Hepatocyte (in vitro differentiated cells): ENCODE data around the gene IQCN. TPM values are rescaled to one million over a fixed set of nuclear protein-coding genes. Genes with fewer than 3 reads are reported as not detected.

Experiments
- DNase-seq: peaks from one replicate; pipeline ENCODE4 v3.0.0-alpha.2; 2016; ENCODE audit warnings: low spot score
- H2AFZ ChIP-seq: fragments of 200-600 bp; sonication (generic); 2 replicates; pipeline ENCODE4 v1.6.0; 2016; ENCODE audit warnings: antibody characterized with exemption, mild to moderate bottlenecking
- H3K27ac ChIP-seq: fragments of 200-600 bp; sonication (generic); 2 replicates; pipeline ENCODE4 v1.5.1; 2016; ENCODE audit warnings: mild to moderate bottlenecking
- H3K27me3 ChIP-seq: fragments of 200-600 bp; sonication (generic); 2 replicates; pipeline ENCODE4 v1.6.1; 2016
- H3K36me3 ChIP-seq: fragments of 200-600 bp; sonication (generic); replicated peaks from 2 replicates; pipeline ENCODE4 v1.5.1; 2016; ENCODE audit warnings: low read depth; ENCODE audit not compliant: insufficient read depth
- H3K4me1 ChIP-seq: fragments of 200-600 bp; sonication (generic); 2 replicates; pipeline ENCODE4 v1.5.1; 2016; ENCODE audit warnings: mild to moderate bottlenecking, moderate library complexity; ENCODE audit not compliant: insufficient read depth
- H3K4me2 ChIP-seq: fragments of 200-600 bp; sonication (generic); 2 replicates; pipeline ENCODE4 v1.6.0; 2016
- H3K4me3 ChIP-seq: fragments of 200-600 bp; sonication (generic); 2 replicates; pipeline ENCODE4 v1.5.1; 2016; ENCODE audit warnings: mild to moderate bottlenecking
- H3K79me2 ChIP-seq: fragments of 200-600 bp; sonication (generic); 2 replicates; pipeline ENCODE4 v1.6.0; 2017; ENCODE audit warnings: mild to moderate bottlenecking
- H3K9me2 ChIP-seq: fragments of 200-600 bp; sonication (generic); replicated peaks from 2 replicates; pipeline ENCODE4 v1.6.0; 2017; ENCODE audit warnings: mild to moderate bottlenecking; ENCODE audit not compliant: insufficient read depth
- H3K9me3 ChIP-seq: fragments of 200-600 bp; sonication (generic); 2 replicates; pipeline ENCODE4 v1.5.1; 2016; ENCODE audit warnings: low read depth, mild to moderate bottlenecking
- H4K20me1 ChIP-seq: fragments of 200-600 bp; sonication (generic); 2 replicates; pipeline ENCODE4 v1.6.0; 2016; ENCODE audit warnings: mild to moderate bottlenecking; ENCODE audit not compliant: insufficient read depth, poor library complexity, severe bottlenecking
- CTCF ChIP-seq: fragments of 200-600 bp; sonication (generic); IDR thresholded peaks from 2 replicates; pipeline ENCODE4 v1.5.1; 2016; ENCODE audit warnings: antibody characterized with exemption, mild to moderate bottlenecking; ENCODE audit not compliant: poor library complexity
- EZH2 ChIP-seq: fragments of 200-600 bp; sonication (generic); IDR thresholded peaks from 2 replicates; pipeline ENCODE4 v1.6.1; 2016; ENCODE audit warnings: antibody characterized with exemption, mild to moderate bottlenecking, borderline replicate concordance
- EZH2phosphoT487 ChIP-seq: fragments of 200-600 bp; sonication (generic); IDR thresholded peaks from one replicate; pipeline ENCODE4 v1.6.1; 2018; ENCODE audit warnings: antibody characterized with exemption, mild to moderate bottlenecking, low read depth, moderate library complexity; ENCODE audit not compliant: unreplicated experiment, severe bottlenecking
- WGBS: methylation state at CpG from one replicate; pipeline ENCODE4 v1.1.6; 2016; ENCODE audit warnings: low lambda C conversion rate; ENCODE audit errors: missing lambda C conversion rate; 5-methylcytosine and 5-hydroxymethylcytosine counted together
- polyA plus RNA-seq: library from polyadenylated mRNA; unstranded; fragments of >200 nt; fragmentation: Nextera tagmentation; extraction: Ambion mirVana; gene quantifications from 2 replicates; pipeline ENCODE4 v1.2.1, GENCODE V29; 2016
- total RNA-seq: library from RNA; depleted of rRNA; stranded (reverse); fragments of >200 nt; gene quantifications from 2 replicates; pipeline ENCODE4 v1.2.3, GENCODE V29; 2014

Gene IQCN
- total and polyA plus RNA-seq, 2 experiments from 2014 or later, result 1.5 to 3.7 TPM

- TF ChIP-seq CTCF, result no peak
- H3K4me3 ChIP-seq, result no peak overlapping the region
- no peaks in the 10 kb centered on the region for H3K9me3 ChIP-seq
- peaks cover 10% of the 10 kb centered on the region for H3K27me3 ChIP-seq
- H3K4me1 ChIP-seq, result peaks cover 5% of the 10 kb centered on the region
- DNase-seq, result peak; percentile 30
- no peaks in the 10 kb centered on the region for H3K79me2 ChIP-seq
- H3K9me2 ChIP-seq, result no peaks in the 10 kb centered on the region
- peak overlapping the region; percentile 47 for H3K4me2 ChIP-seq
- H4K20me1 ChIP-seq, result no peaks in the 10 kb centered on the region
- 9% methylated on average over 25 of the region's 33 CpGs for WGBS
- no peaks in the 10 kb centered on the region for H3K36me3 ChIP-seq
- no peak overlapping the region for H3K27ac ChIP-seq
- no peak overlapping the region for H2AFZ ChIP-seq
Observed at GRCh38 chr19:18220632-18221275, 53.5 kb downstream of the IQCN start.

DNA sequence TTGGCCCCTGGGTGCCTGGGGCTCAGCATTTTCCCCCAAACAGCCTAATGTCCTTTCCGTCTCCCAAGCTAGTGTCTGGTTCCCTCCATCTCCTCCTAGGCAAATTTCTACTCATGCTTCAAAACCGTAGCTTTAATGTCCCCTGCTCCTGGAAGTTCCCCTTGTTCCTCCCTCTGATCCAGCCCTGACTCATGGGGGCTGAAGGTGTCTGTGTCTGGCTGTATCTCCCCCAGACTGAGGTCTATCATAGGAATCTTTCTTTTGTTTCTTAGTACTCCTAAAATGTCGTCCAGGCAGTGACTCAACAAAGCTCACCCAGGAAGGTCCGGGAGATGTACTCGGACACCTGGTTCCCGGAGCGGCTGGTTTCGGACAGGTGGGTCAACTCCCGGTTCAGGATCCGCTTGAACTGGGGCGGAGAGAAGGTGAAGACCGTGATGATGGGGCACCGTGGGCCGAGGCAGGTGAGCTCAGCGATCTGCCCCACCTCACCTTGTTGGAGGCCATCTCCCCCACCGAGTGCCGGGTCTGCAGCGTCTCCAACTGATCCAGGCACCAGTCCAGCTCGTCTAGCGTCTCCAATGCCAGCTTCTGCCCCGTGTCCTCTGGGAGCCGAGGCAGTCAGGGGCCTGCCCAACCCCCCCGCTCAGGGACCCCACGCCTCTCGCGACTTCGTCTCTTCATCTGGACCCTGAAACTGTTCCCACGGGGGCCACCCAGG is 54.2 kb downstream of the IQCN start:
- WGBS, result 83% methylated on average over 28 of the region's 28 CpGs
- Histone ChIP-seq H3K4me1 (no peaks in the 10 kb centered on the region), H2AFZ (no peak overlapping the region), H3K27me3 (peaks cover 4% of the 10 kb centered on the region), H4K20me1 (no peaks in the 10 kb centered on the region), H3K9me2 (no peaks in the 10 kb centered on the region), H3K79me2 (no peaks in the 10 kb centered on the region), H3K4me3 (no peak overlapping the region), H3K9me3 (no peaks in the 10 kb centered on the region), H3K27ac (no peak overlapping the region), H3K4me2 (no peak overlapping the region), H3K36me3 (no peaks in the 10 kb centered on the region)
- no peak for DNase-seq
- TF ChIP-seq CTCF, result no peak
- TF ChIP-seq EZH2phosphoT487, result no peak
- TF ChIP-seq EZH2, result no peak

DNA sequence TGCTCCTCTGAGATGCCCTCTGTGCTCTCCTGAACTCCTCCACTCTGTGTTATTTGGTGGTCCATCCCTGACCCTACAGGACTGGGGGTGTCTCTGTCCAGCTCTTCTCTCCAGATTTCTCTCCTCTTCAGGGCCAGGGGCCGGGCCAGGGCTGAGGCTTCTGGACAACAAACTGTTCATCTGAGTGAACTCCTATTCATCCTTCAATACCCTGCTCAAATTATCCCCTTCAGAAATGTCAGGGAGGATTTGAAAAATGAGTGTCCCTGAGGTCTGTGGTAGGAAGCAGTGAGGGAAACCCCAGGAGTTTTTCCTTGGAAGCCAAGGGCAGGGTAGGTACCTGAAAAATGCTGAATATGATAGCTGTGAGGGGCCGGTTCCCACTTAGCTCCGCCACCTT is 55.7 kb downstream of the IQCN start:
- H3K9me3 ChIP-seq, result no peaks in the 10 kb centered on the region
- H3K4me2 ChIP-seq, result no peak overlapping the region
- no peaks in the 10 kb centered on the region for H3K9me2 ChIP-seq
- H3K4me1 ChIP-seq, result no peaks in the 10 kb centered on the region
- TF ChIP-seq CTCF (no peak), EZH2 (no peak), EZH2phosphoT487 (no peak)
- no peaks in the 10 kb centered on the region for H4K20me1 ChIP-seq
- H3K27ac ChIP-seq, result no peak overlapping the region
- peaks cover 3% of the 10 kb centered on the region for H3K27me3 ChIP-seq
- H3K36me3 ChIP-seq, result no peaks in the 10 kb centered on the region
- no peak for DNase-seq
- H3K79me2 ChIP-seq, result no peaks in the 10 kb centered on the region
- no peak overlapping the region for H2AFZ ChIP-seq
- H3K4me3 ChIP-seq, result no peak overlapping the region
- WGBS, result 66% methylated on average over 3 of the region's 3 CpGs
